GM12873 (cell line): ENCODE measurements around the gene LMAN2L.

Experiments
- TF ChIP-seq, protein P1 (sequence below): IDR thresholded peaks from 2 replicates; pipeline ENCODE4 v1.5.1; 2012; ENCODE audit warnings: low read depth, mild to moderate bottlenecking, moderate library complexity, low read length, control low read depth; ENCODE audit not compliant: insufficient read depth; ENCODE audit errors: missing control alignments

LMAN2L gene

DNA sequence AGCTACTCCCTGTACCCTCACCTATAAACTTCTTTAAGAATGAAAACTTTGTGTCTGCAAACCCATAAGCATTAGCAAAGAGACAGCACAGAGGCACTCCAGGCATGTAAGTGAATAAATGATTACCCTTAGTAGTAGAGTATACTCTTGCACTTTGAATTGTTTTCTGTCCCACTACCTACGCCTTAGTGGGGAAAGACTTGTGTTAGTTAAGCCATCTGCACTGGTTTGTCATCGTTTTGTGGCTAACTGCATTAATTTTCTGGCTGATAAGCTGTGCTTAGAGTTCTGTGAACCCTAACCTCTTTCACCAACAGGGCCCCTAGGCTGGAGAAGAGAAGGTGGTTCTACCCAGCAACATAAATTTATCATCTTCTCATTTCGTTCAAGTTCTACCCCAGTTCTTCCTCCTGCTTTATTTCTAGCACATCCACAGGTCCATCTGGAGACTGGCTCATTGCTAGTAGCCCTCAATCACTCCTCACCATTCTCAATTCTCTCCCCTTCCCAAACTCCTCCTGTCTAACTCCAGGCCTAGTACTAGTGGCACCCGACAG lies 710 bp downstream of the LMAN2L start:
- TF ChIP-seq, protein P1, sequence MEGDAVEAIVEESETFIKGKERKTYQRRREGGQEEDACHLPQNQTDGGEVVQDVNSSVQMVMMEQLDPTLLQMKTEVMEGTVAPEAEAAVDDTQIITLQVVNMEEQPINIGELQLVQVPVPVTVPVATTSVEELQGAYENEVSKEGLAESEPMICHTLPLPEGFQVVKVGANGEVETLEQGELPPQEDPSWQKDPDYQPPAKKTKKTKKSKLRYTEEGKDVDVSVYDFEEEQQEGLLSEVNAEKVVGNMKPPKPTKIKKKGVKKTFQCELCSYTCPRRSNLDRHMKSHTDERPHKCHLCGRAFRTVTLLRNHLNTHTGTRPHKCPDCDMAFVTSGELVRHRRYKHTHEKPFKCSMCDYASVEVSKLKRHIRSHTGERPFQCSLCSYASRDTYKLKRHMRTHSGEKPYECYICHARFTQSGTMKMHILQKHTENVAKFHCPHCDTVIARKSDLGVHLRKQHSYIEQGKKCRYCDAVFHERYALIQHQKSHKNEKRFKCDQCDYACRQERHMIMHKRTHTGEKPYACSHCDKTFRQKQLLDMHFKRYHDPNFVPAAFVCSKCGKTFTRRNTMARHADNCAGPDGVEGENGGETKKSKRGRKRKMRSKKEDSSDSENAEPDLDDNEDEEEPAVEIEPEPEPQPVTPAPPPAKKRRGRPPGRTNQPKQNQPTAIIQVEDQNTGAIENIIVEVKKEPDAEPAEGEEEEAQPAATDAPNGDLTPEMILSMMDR, result no peak

DNA sequence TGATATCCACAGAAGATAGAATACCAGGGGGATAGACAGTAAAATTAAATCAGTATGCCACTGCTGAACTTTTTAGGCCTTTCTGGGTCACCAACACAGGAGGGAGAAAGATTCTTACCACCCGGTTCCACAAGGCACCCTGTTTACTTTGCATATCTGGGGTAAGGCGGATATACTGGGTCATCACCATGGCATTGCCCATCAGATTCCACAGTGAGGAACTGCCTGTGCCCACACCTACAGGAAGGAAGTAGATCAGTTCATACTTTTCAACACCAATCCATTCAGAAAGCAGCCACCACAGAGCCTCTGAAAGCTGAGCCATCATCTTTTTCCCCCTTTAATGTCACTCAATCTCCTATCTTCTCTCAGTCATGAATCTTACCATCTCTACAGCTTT lies 2.0 kb downstream of the LMAN2L start:
- TF ChIP-seq, protein P1, result no peak

DNA sequence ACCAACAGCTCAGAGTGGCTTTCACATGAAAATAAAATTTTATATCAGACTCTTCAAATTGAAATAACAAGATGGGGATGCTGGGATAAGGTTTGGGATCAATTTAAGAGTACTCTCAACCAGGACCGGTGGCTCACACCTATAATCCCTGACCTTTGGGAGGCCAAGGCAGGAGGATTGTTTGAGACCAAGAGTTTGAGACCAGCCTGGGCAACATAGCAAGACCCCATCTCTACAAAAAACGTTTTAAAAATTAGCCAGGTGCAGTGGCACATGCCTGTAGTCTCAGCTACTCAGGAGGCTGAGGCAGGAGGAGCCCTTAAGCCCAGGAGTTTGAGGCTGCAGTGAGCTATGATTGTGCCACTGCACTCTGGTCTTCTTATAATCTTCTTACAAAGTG lies 2.6 kb downstream of the LMAN2L start:
- TF ChIP-seq, protein P1, result no peak

DNA sequence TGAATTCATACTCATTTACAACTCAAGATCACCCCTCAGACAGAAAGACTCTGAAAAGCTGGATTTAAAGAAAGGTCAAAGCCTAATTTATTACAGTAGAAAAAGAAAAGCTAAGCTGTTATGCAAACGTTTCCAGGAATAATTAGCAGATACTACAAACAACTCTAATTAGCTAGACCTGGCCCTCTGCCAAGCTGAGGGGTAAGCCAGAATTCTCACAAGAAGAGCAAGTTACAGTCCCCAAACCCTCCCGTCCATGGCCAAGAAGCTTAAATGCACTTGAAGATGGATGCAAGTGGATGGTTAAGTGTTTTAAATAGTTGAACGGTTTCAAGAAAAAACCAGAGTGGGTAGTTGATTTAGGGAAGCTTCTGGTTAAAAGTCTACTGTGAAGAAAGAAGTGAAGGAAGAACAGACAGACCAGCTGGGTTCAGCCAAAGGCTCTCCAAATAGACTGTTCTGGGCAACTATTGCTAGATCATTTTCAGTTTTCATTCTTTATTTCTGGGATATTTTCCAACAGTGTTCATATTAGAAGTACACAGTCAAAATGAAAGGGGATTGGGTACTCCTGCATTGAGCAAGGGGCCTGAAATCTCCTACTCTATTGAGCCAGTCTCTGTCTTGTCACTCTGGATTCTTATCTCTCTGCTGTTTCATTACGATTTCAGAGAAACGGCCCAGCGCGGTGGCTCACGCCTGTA lies 4.8 kb downstream of the LMAN2L start:
- TF ChIP-seq, protein P1, result no peak

DNA sequence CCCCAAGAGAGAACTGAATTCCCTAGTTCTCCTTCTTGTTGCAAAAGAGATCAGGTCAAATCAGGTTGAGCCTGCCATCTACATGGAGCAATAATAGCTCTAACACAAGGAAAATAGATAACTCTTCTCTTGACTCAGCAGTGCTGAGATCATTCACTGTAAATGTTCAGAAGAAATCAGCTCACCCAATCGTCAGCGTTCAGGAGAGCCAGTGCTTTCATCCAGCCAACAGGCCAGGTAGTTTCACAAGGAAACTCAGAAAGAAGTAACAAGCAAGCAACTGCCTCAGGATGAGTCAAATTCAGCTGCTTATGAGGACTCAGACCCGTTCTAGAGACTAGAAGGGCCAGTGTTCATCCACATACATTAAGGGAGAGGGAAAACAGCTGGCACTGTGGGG lies 5.9 kb downstream of the LMAN2L start:
- TF ChIP-seq, protein P1, result no peak

DNA sequence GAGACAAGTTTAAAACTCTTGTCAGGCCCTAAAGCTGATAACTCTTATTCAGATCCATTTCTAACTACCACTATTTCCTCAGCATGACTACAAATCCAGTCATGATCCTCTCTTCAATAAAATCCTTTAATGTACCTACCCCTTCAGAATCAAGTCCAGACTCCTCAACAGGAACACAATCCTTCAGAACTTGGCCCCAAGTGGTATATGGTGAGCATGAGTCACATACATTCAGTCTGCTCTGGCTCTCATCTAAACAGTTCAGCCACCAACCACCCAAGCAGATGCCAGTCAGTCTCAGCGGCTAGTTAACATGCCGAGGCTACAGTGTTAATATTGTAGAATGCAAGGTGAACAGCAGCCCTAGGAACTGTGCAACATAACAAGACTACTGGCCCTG lies 9.7 kb downstream of the LMAN2L start:
- TF ChIP-seq, protein P1, result no peak

DNA sequence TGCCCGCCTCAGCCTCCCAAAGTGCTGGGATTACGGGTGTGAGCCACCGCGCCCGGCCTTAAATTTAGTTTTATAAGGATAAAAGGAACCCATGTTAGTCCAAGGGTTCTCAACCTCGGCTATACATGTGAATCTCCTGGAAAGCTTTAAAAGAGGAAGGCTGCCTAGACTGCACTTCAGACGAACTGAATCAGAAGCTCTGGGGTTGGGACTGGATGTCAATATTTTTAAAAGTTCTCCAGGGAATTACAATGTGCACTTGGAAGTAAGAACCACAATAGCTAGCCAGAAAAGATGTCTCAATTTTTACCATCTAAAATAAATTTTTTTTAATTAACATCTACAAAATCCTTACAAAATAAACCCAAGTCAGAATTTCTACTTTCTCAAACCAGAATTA lies 10.1 kb downstream of the LMAN2L start:
- TF ChIP-seq, protein P1, result no peak
